ENCODE data around the gene UNC93B1.
"Not testable (repeated sequence)": the region's sequence is repeated elsewhere in the genome, so short reads cannot be mapped to it uniquely, and the experiment has no call there.

UNC93B1 gene

GRCh38 chr11:67983951-67984350, 19.9 kb downstream of the UNC93B1 start:
- no peak for TF ChIP-seq CTCF (IDR thresholded peaks at IDR 0.05; ENCODE audit: borderline replicate concordance, control extremely low read depth, extremely low read depth, insufficient read depth, missing control alignments)
- in situ Hi-C loops (cut with MboI; ENCODE audit: low sequenced_read_pairs, unreplicated experiment): no loop called here

GRCh38 chr11:67982255-67982857, 21.5 kb downstream of the UNC93B1 start:
- in situ Hi-C loops (cut with MboI; ENCODE audit: low sequenced_read_pairs, unreplicated experiment): not testable (repeated sequence)

More at GRCh38 chr11:67983951-67984350, 19.9 kb downstream of the UNC93B1 start:
- DNase-seq (ENCODE audit: low spot score): no peak

GRCh38 chr11:67981226-67981625, 22.7 kb downstream of the UNC93B1 start:
- in situ Hi-C loops (cut with MboI; ENCODE audit: low sequenced_read_pairs, unreplicated experiment); DNase-seq (ENCODE audit: low spot score): not testable (repeated sequence)

More at GRCh38 chr11:67982255-67982857, 21.5 kb downstream of the UNC93B1 start:
- not testable (repeated sequence) for DNase-seq (ENCODE audit: low spot score)

- in situ Hi-C loops (cut with MboI; ENCODE audit: low sequenced_read_pairs, unreplicated experiment); DNase-seq (ENCODE audit: low spot score): not testable (repeated sequence)
Observed at GRCh38 chr11:67978766-67979418, 25.0 kb downstream of the UNC93B1 start.

GRCh38 chr11:67974746-67975145, 29.2 kb downstream of the UNC93B1 start:
- in situ Hi-C loops (cut with MboI; ENCODE audit: low sequenced_read_pairs, unreplicated experiment); DNase-seq (ENCODE audit: low spot score): not testable (repeated sequence)

- DNase-seq (ENCODE audit: low spot score): not testable (repeated sequence)
Observed at GRCh38 chr11:67965830-67966348, 38.0 kb downstream of the UNC93B1 start.

GRCh38 chr11:67964746-67965145, 39.2 kb downstream of the UNC93B1 start:
- DNase-seq (ENCODE audit: low spot score); in situ Hi-C loops (cut with MboI; ENCODE audit: low sequenced_read_pairs, unreplicated experiment): not testable (repeated sequence)

More at GRCh38 chr11:67965830-67966348, 38.0 kb downstream of the UNC93B1 start:
- in situ Hi-C loops (cut with MboI; ENCODE audit: low sequenced_read_pairs, unreplicated experiment): not testable (repeated sequence)

- in situ Hi-C loops (cut with MboI; ENCODE audit: low sequenced_read_pairs, unreplicated experiment); DNase-seq (ENCODE audit: low spot score): not testable (repeated sequence)
Observed at GRCh38 chr11:67963879-67964278, 40.0 kb downstream of the UNC93B1 start.

GRCh38 chr11:67963217-67963616, 40.7 kb downstream of the UNC93B1 start:
- DNase-seq (ENCODE audit: low spot score); in situ Hi-C loops (cut with MboI; ENCODE audit: low sequenced_read_pairs, unreplicated experiment): not testable (repeated sequence)

GRCh38 chr11:67956236-67956635, 47.7 kb downstream of the UNC93B1 start:
- DNase-seq (ENCODE audit: low spot score); in situ Hi-C loops (cut with MboI; ENCODE audit: low sequenced_read_pairs, unreplicated experiment): not testable (repeated sequence)

GRCh38 chr11:67955461-67956007, 48.4 kb downstream of the UNC93B1 start:
- DNase-seq (ENCODE audit: low spot score): peak; percentile 92
- TF ChIP-seq CTCF (IDR thresholded peaks at IDR 0.05; ENCODE audit: borderline replicate concordance, control extremely low read depth, extremely low read depth, insufficient read depth, missing control alignments): peak; percentile 90
- in situ Hi-C loops (cut with MboI; ENCODE audit: low sequenced_read_pairs, unreplicated experiment): not testable (repeated sequence)

- in situ Hi-C loops (cut with MboI; ENCODE audit: low sequenced_read_pairs, unreplicated experiment): not testable (repeated sequence)
Observed at GRCh38 chr11:67954971-67955370, 48.9 kb downstream of the UNC93B1 start.

GRCh38 chr11:67954251-67954650, 49.6 kb downstream of the UNC93B1 start:
- in situ Hi-C loops (cut with MboI; ENCODE audit: low sequenced_read_pairs, unreplicated experiment); DNase-seq (ENCODE audit: low spot score): not testable (repeated sequence)

More at GRCh38 chr11:67954971-67955370, 48.9 kb downstream of the UNC93B1 start:
- not testable (repeated sequence) for DNase-seq (ENCODE audit: low spot score)

GRCh38 chr11:67950705-67951104, 53.2 kb downstream of the UNC93B1 start:
- DNase-seq (ENCODE audit: low spot score); in situ Hi-C loops (cut with MboI; ENCODE audit: low sequenced_read_pairs, unreplicated experiment): not testable (repeated sequence)

GRCh38 chr11:67947785-67948184, 56.1 kb downstream of the UNC93B1 start:
- DNase-seq (ENCODE audit: low spot score); in situ Hi-C loops (cut with MboI; ENCODE audit: low sequenced_read_pairs, unreplicated experiment): not testable (repeated sequence)

GRCh38 chr11:67946403-67946802, 57.5 kb downstream of the UNC93B1 start:
- DNase-seq (ENCODE audit: low spot score); in situ Hi-C loops (cut with MboI; ENCODE audit: low sequenced_read_pairs, unreplicated experiment): not testable (repeated sequence)

Data from GM13976 (cell line).